Aorta (tissue), 5 donors: ENCODE results near the gene SDR42E2. TPM values are rescaled to one million over a fixed set of nuclear protein-coding genes. Genes with fewer than 3 reads are reported as not detected.
"Not testable (repeated sequence)": the region's sequence is repeated elsewhere in the genome, so short reads cannot be mapped to it uniquely, and the experiment has no call there.

ENCODE experiments used
- ATAC-seq: fragments of 200-7000 bp; cut with Tn5 transposase; one replicate; pipeline ENCODE4 v1.9.1; 2022; ENCODE audit warnings: moderate library complexity; ENCODE audit not compliant: low FRiP score
- DNase-seq, 2 donors: peaks; one replicate each; pipeline ENCODE4 v3.0.0-alpha.2; 2020
- H3K27ac ChIP-seq, 2 donors: one replicate each; pipeline ENCODE4 v1.5.1; 2013; ENCODE audit warnings: low read length in 2 of 2, mild to moderate bottlenecking in 2 of 2, moderate library complexity in 2 of 2, control low read depth in 1 of 2, inconsistent platforms in 1 of 2, low read depth in 1 of 2
- H3K27me3 ChIP-seq, 2 donors: one replicate each; pipeline ENCODE4 v1.6.1; 2013; ENCODE audit warnings: control low read depth in 1 of 2, low read length in 1 of 2, mild to moderate bottlenecking in 1 of 2, moderate library complexity in 1 of 2; ENCODE audit not compliant: insufficient read depth in 2 of 2, control insufficient read depth in 1 of 2
- H3K36me3 ChIP-seq, 2 donors: one replicate each; pipeline ENCODE4 v1.6.1; 2013; ENCODE audit warnings: control low read depth in 1 of 2, low read length in 1 of 2, mild to moderate bottlenecking in 1 of 2; ENCODE audit not compliant: insufficient read depth in 2 of 2, control insufficient read depth in 1 of 2
- H3K4me1 ChIP-seq, 2 donors: one replicate each; pipeline ENCODE4 v1.6.1; 2013; ENCODE audit warnings: low read length in 2 of 2, control low read depth in 1 of 2, mild to moderate bottlenecking in 1 of 2, moderate library complexity in 1 of 2; ENCODE audit not compliant: insufficient read depth in 2 of 2, control insufficient read depth in 1 of 2
- H3K4me3 ChIP-seq, 2 donors: one replicate each; pipeline ENCODE4 v1.5.1; 2013; ENCODE audit warnings: low read length in 2 of 2, control low read depth in 1 of 2, mild to moderate bottlenecking in 1 of 2
- H3K9me3 ChIP-seq: one replicate; pipeline ENCODE4 v1.6.1; 2013; ENCODE audit warnings: mild to moderate bottlenecking, low read length; ENCODE audit not compliant: control insufficient read depth
- WGBS, 2 donors: extraction: QIAGEN DNeasy Blood & Tissue Kit; methylation state at CpG; one replicate each; pipeline ENCODE4 v1.1.7; 2013; 5-methylcytosine and 5-hydroxymethylcytosine counted together
- intact Hi-C, 2 donors: fragments of 100-400 bp; cut with DNase I; formaldehyde crosslinking; loops; one replicate each; pipeline versions ENCODE4 v1.14.2 to v1.15.0; 2022
- polyA plus RNA-seq, 2 donors: library from polyadenylated mRNA; stranded (reverse); fragments of 200-250 nt; gene quantifications; one replicate each; pipeline ENCODE4 v1.2.3, GENCODE V29; 2013
- total RNA-seq, 2 donors: library from RNA; stranded (reverse); fragmentation: NEBNext Ultra II Directional; extraction: Animal tissue kit (Norgen Biotek cat#: 25700); gene quantifications; one replicate each; pipeline ENCODE4 v1.2.1, GENCODE V29; 2021
- donor health status: healthy with polysubstance abuse.
- donor health status: Bipolar disorder and iron deficiency.
- donor health status: DM: no; HTN: no; CAD: no.
- donor health status: DM: no; HTN: no; CAD: no.
- donor health status: DM: yes; HTN: yes; CAD: no.

SDR42E2 gene
- total and polyA plus RNA-seq, 4 donors, result 0.10 TPM; not detected in 3

DNA sequence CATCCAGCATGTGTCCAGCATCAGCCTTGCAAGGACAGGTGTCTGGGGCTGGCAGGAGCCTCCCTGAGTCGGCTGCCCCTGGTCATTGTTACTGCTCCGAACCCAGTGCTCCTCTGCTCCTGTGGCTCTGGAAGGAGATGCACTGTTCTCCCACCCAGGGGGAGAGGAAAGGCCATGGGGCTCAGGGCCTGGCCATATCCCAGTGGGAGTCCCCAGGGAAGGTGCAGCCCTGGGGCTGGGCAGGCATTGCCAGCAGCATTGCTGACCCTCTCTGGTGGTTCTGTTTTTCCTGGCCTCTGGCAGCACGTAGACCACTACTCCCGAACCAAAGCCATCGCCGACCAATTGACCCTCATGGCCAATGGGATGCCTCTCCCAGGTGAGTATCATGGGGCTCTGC, 9.6 kb downstream of the SDR42E2 start:
- Histone ChIP-seq H3K4me3 (no peak overlapping the region), H3K36me3 (no peaks in the 10 kb centered on the region), H3K27me3 (no peaks in the 10 kb centered on the region), H3K27ac (no peak overlapping the region), H3K4me1 (no peaks in the 10 kb centered on the region), H3K9me3 (no peaks in the 10 kb centered on the region)
- DNase-seq (no peak), ATAC-seq (no peak)
- WGBS, 2 donors, result 87 to 93% methylated on average over 6 of the region's 6 CpGs
- intact Hi-C loops, result no loop called here

DNA sequence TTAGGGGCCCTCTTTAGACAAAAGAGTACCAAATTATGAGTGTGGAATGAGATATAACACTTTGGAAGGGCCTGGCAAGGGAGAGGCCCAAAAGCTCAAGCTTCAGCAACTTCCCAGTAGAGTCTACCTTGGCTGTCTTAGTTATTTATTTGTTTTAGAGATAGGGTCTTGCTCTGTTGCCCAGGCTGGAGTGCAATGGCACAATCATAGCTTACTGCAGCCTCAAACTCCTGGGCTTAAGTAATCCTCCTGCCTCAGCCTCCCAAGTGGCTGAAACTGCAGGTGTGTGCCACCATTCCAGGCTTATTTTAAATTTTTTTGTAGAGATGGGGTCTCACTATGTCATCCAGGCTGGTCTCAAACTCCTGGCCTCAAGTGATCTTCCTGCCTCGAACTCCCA, 10.3 kb downstream of the SDR42E2 start:
- 90 to 91% methylated on average over 1 of the region's 1 CpG for WGBS, 2 donors
- DNase-seq, H3K4me1 ChIP-seq, H3K27me3 ChIP-seq, H3K4me3 ChIP-seq, H3K9me3 ChIP-seq, H3K27ac ChIP-seq, intact Hi-C loops, H3K36me3 ChIP-seq, ATAC-seq: not testable (repeated sequence)

DNA sequence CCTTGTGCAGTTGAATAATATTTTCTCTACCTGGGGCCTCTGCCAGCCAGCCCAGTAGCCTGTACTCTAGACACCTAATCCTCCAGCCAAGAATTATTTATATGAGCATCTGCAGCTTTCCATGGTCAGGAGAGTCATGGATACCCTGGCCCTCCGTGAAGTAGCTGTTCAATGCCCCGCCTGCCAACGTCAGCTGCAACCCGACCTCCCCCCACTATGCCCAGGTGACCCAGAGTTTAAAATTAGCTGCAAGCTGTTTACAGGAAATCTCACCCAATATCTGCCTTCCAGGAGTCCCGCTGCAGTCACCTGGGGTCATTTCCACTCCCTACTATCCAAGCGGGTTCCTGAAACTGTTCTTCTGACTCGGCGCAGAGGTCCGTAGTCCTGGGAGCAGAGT, 12.3 kb downstream of the SDR42E2 start:
- WGBS, 2 donors, result 76% methylated on average over 9 of the region's 9 CpGs
- no peaks in the 10 kb centered on the region for H3K9me3 ChIP-seq
- DNase-seq (no peak), ATAC-seq (no peak)
- no peak overlapping the region for H3K4me3 ChIP-seq
- no peaks in the 10 kb centered on the region for H3K4me1 ChIP-seq
- intact Hi-C loops, result no loop called here
- no peaks in the 10 kb centered on the region for H3K27me3 ChIP-seq
- H3K27ac ChIP-seq, result no peak overlapping the region
- no peaks in the 10 kb centered on the region for H3K36me3 ChIP-seq

DNA sequence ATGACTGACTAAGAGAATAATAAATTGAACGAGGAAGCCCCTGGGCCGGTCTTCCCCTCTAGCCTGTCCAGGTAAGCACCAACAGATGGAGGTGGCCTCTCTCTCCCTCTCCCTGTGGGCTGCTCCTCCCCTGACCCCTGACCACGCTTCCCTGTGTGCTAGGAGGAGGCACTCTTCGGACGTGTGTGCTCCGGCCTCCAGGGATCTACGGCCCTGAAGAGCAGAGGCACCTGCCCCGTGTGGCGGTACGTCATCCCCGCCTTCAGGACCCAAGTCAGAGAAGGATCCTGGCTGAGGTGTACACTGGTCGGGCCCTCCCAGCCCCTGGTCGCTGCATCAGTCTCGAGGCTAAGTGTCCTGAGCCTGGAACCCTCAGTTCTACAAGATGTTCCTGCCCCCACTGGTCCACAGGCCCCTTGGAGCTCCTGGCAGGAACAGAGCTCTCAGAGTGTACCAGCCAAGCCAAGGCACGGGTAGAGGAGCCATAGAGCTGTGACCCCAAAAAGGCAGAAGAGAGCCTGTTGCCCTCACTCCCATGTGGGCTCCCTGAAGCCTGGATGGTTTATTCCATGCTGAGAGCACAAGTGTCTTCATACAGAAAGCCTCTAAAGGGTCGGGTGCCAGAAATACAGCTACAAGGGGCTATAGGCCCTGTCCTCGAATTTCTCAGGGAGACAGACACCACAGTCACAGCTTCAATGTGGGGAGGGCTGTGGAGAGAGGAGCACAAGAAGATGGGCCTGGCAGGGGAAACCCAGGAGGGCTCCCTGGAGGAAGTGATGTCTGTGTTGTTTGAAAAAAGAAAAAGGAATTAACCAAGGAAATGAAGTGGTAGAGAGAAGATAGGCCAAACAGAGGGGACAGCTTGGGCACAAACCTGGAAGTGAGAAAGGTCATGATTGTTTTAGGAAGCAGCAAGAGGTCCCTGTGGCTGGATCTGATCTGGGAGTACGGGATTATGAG, 15.9 kb downstream of the SDR42E2 start:
- Histone ChIP-seq H3K36me3 (no peaks in the 10 kb centered on the region), H3K27ac (no peak overlapping the region), H3K9me3 (no peaks in the 10 kb centered on the region), H3K27me3 (no peaks in the 10 kb centered on the region), H3K4me3 (no peak overlapping the region), H3K4me1 (no peaks in the 10 kb centered on the region)
- intact Hi-C loops, result no loop called here
- DNase-seq, result peak in 1 of 2 donors; percentile 52
- ATAC-seq, result no peak
- 75 to 81% methylated on average over 18 of the region's 18 CpGs for WGBS, 2 donors

DNA sequence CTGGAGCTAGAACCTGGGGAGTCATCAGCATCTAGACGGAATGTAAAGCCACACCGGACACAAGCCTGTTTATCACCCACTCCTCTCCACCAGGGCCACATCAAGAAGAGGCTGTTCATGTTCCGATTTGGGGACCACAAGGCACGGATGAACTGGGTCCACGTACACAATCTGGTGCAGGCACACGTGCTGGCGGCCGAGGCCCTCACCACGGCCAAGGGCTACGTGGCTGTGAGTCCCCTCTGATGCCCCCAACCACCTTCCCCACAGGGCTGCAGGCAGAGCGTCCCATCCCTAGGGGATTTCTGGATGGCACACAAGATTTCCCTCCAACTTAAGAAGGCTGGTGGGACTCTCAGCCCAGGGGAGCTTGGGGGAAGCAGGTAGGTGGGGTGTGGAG, 19.1 kb downstream of the SDR42E2 start:
- Histone ChIP-seq H3K27me3 (no peaks in the 10 kb centered on the region), H3K4me1 (no peaks in the 10 kb centered on the region), H3K36me3 (no peaks in the 10 kb centered on the region), H3K27ac (no peak overlapping the region), H3K4me3 (no peak overlapping the region), H3K9me3 (no peaks in the 10 kb centered on the region)
- no peak for ATAC-seq
- 87 to 89% methylated on average over 11 of the region's 11 CpGs for WGBS, 2 donors
- intact Hi-C loops, result loop anchor here in 1 of 2 donors (10.0 kb wide), 1 partner anchor 577 kb away; no protein-coding TSS in a partner anchor
- DNase-seq, result no peak

DNA sequence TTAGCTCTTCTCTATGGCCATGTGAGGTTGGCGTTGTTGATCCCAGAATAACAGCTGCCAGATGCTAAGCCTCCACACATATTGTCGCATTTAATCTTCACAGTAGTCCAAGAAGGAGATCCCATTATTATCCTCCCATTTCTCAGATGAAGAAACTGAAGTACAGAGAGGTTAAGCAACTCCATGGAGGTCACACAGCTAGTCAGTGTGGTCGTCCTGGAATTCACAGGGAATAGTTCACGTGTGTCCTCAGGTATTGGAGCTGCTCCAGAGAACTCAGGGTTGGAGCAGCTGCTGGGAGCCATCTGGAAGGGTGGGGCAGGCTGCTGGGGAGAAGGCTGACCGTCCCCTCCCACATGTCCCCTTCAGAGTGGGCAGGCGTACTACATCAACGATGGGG, 19.5 kb downstream of the SDR42E2 start:
- Histone ChIP-seq H3K4me3 (no peak overlapping the region), H3K9me3 (no peaks in the 10 kb centered on the region), H3K4me1 (no peaks in the 10 kb centered on the region), H3K36me3 (no peaks in the 10 kb centered on the region), H3K27me3 (no peaks in the 10 kb centered on the region), H3K27ac (no peak overlapping the region)
- intact Hi-C loops, result loop anchor here in 1 of 2 donors (10.0 kb wide), 1 partner anchor 577 kb away; no protein-coding TSS in a partner anchor
- 83 to 85% methylated on average over 7 of the region's 7 CpGs for WGBS, 2 donors
- DNase-seq, result no peak
- no peak for ATAC-seq

DNA sequence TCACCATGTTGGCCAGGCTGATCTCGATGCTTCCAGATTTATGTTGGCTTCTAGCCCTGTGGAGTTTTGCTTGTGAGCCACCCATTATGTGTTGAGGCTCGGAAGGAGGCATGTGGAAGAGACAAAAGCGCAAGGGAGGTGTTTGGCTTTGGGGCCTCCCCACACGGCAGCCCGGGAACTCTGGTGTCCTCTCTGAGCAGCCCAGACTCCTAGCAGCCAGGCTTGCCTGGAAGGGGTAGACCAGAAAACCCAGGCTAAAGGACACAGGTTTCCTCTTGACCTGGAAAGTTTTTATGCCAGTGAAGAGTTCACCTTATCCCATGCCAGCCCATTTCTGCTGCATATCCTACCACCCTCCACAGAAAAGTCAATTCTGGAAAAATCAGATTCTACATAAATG, 21.0 kb downstream of the SDR42E2 start:
- DNase-seq (no peak), ATAC-seq (no peak)
- H3K27ac ChIP-seq, result no peak overlapping the region
- intact Hi-C loops, result loop anchor here in 1 of 2 donors (10.0 kb wide), 1 partner anchor 579 kb away; no protein-coding TSS in a partner anchor
- no peak overlapping the region for H3K4me3 ChIP-seq
- no peaks in the 10 kb centered on the region for H3K4me1 ChIP-seq
- H3K9me3 ChIP-seq, result no peaks in the 10 kb centered on the region
- 52 to 61% methylated on average over 5 of the region's 5 CpGs for WGBS, 2 donors
- no peaks in the 10 kb centered on the region for H3K27me3 ChIP-seq
- no peaks in the 10 kb centered on the region for H3K36me3 ChIP-seq

DNA sequence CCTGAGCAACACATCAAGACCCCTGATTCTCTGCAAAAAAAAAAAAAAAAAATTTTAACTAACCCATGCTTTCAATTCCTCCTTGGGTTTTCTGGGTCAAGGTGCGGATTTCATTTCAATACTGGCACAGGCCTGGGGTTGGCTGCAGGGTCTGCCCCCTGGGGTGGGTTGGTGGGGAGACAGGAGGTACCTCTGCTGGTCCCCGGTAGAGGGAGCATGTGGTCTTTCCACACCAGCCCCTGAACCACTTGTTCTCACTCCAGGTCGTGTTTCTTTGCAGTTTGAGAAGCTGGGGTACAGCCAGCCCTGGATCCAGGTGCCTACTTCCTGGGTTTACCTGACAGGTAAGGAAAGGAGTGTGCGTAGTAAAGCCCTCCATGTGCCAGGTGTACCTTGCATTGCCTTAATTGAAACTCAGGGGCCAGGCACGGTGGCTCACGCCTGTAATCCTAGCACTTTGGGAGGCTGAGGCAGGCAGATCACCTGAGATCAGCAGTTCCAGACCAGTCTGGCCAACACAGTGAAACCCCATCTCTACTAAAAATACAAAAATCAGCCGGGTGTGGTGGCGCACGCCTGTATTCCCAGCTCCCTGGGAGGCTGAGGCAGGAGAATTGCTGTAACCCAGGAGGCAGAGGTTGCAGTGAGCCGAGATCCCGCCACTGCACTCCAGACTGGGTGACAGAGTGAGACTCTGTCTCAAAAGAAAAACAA, 21.8 kb downstream of the SDR42E2 start:
- ATAC-seq (no peak), DNase-seq (peak in 1 of 2 donors; percentile 55)
- Histone ChIP-seq H3K27me3 (no peaks in the 10 kb centered on the region), H3K4me3 (no peak overlapping the region), H3K4me1 (no peaks in the 10 kb centered on the region), H3K27ac (no peak overlapping the region), H3K9me3 (no peaks in the 10 kb centered on the region), H3K36me3 (no peaks in the 10 kb centered on the region)
- intact Hi-C loops, result loop anchor here in 1 of 2 donors (10.0 kb wide), 1 partner anchor 579 kb away; no protein-coding TSS in a partner anchor
- 84 to 89% methylated on average over 11 of the region's 11 CpGs for WGBS, 2 donors
